ENCODE results near the gene SKIC8.

SKIC8 gene

GRCh38 chr15:78243058-78243457 lies 56.4 kb downstream of the SKIC8 start:
- no peak for TF ChIP-seq CTCF (IDR thresholded peaks at IDR 0.05; ENCODE audit: insufficient read depth, low read depth, low read length, missing control alignments)
- DNase-seq (ENCODE audit: low read depth): no peak
- H3K4me3 ChIP-seq (ENCODE audit: low read length): no peak overlapping the region

- peak; percentile 17 for DNase-seq (ENCODE audit: low read depth)
- TF ChIP-seq CTCF (IDR thresholded peaks at IDR 0.05; ENCODE audit: insufficient read depth, low read depth, low read length, missing control alignments): peak; percentile 38
- no peak overlapping the region for H3K4me3 ChIP-seq (ENCODE audit: low read length)
These were observed 57.3 kb downstream of the SKIC8 start for GRCh38 chr15:78242128-78242527.

GRCh38 chr15:78241017-78241416 lies 58.4 kb downstream of the SKIC8 start:
- peak; percentile 76 for DNase-seq (ENCODE audit: low read depth)
- no peak overlapping the region for H3K4me3 ChIP-seq (ENCODE audit: low read length)
- peak; percentile 84 for TF ChIP-seq CTCF (IDR thresholded peaks at IDR 0.05; ENCODE audit: insufficient read depth, low read depth, low read length, missing control alignments)

- no peak for TF ChIP-seq CTCF (IDR thresholded peaks at IDR 0.05; ENCODE audit: insufficient read depth, low read depth, low read length, missing control alignments)
- H3K4me3 ChIP-seq (ENCODE audit: low read length): no peak overlapping the region
These were observed 59.6 kb downstream of the SKIC8 start for GRCh38 chr15:78239811-78240210.

GRCh38 chr15:78237146-78237545 lies 62.3 kb downstream of the SKIC8 start:
- TF ChIP-seq CTCF (IDR thresholded peaks at IDR 0.05; ENCODE audit: insufficient read depth, low read depth, low read length, missing control alignments): no peak
- H3K4me3 ChIP-seq (ENCODE audit: low read length): no peak overlapping the region
- no peak for DNase-seq (ENCODE audit: low read depth)

More at GRCh38 chr15:78239811-78240210, 59.6 kb downstream of the SKIC8 start:
- DNase-seq (ENCODE audit: low read depth): no peak

GRCh38 chr15:78236491-78236890 lies 62.9 kb downstream of the SKIC8 start:
- no peak overlapping the region for H3K4me3 ChIP-seq (ENCODE audit: low read length)
- no peak for DNase-seq (ENCODE audit: low read depth)
- TF ChIP-seq CTCF (IDR thresholded peaks at IDR 0.05; ENCODE audit: insufficient read depth, low read depth, low read length, missing control alignments): no peak

GRCh38 chr15:78234515-78235040 lies 64.8 kb downstream of the SKIC8 start, which contains the start of gene ACSBG1:
Gene ACSBG1 (minus strand): TSS chr15:78234565. CDS start chr15:78234501, 64 bp downstream.
- DNase-seq (ENCODE audit: low read depth): no peak
- no peak for TF ChIP-seq CTCF (IDR thresholded peaks at IDR 0.05; ENCODE audit: insufficient read depth, low read depth, low read length, missing control alignments)
- no peak within 1 kb of the TSS for H3K4me3 ChIP-seq (ENCODE audit: low read length)
